OCI-LY1 (cell line): Measurements from ENCODE around the gene GDF10.

Experiments used
- H2AFZ ChIP-seq: fragments of 200-600 bp; sonication (generic), shearing (Covaris generic); 2 replicates; pipeline ENCODE4 v1.6.0; 2014; ENCODE audit warnings: antibody characterized with exemption, mild to moderate bottlenecking, low read length
- H3F3A ChIP-seq: fragments of 200-600 bp; sonication (generic), shearing (Covaris generic); 2 replicates; pipeline ENCODE4 v1.6.0; 2014; ENCODE audit warnings: mild to moderate bottlenecking, antibody characterized with exemption, low read length, moderate library complexity; ENCODE audit not compliant: insufficient read depth
- H3K27ac ChIP-seq: fragments of 200-600 bp; sonication (generic); 2 replicates; pipeline ENCODE4 v1.5.1; 2014; ENCODE audit warnings: low read length, mixed run types, mild to moderate bottlenecking, low read depth; ENCODE audit not compliant: poor library complexity, severe bottlenecking
- H3K27me3 ChIP-seq: fragments of 200-600 bp; sonication (generic); 2 replicates; pipeline ENCODE4 v1.6.0; 2014; ENCODE audit warnings: antibody characterized with exemption, mild to moderate bottlenecking, low read length, moderate library complexity; ENCODE audit not compliant: insufficient read depth
- H3K36me3 ChIP-seq: fragments of 200-600 bp; sonication (generic); 2 replicates; pipeline ENCODE4 v1.6.1; 2014; ENCODE audit warnings: mild to moderate bottlenecking, antibody characterized with exemption, low read length, moderate library complexity, mixed read lengths; ENCODE audit not compliant: insufficient read depth
- H3K4me1 ChIP-seq: fragments of 200-600 bp; sonication (generic); 2 replicates; pipeline ENCODE4 v1.5.1; 2014; ENCODE audit warnings: mild to moderate bottlenecking, low read length, moderate library complexity; ENCODE audit not compliant: insufficient read depth, severe bottlenecking
- H3K4me2 ChIP-seq: fragments of 200-600 bp; sonication (generic), shearing (Covaris generic); 2 replicates; pipeline ENCODE4 v1.6.1; 2014; ENCODE audit warnings: low read length
- H3K4me3 ChIP-seq: fragments of 200-600 bp; sonication (generic); 2 replicates; pipeline ENCODE4 v1.5.1; 2014; ENCODE audit warnings: low read length, low read depth, mild to moderate bottlenecking, mixed read lengths; ENCODE audit not compliant: poor library complexity, severe bottlenecking
- H3K79me2 ChIP-seq: fragments of 200-600 bp; shearing (Covaris generic); 2 replicates; pipeline ENCODE4 v1.6.1; 2016; ENCODE audit warnings: mixed run types, low read length, mixed read lengths; ENCODE audit not compliant: insufficient read depth
- H3K9ac ChIP-seq: fragments of 200-600 bp; sonication (generic), shearing (Covaris generic); 2 replicates; pipeline ENCODE4 v1.6.1; 2014; ENCODE audit warnings: mild to moderate bottlenecking, low read length, mixed read lengths
- H3K9me2 ChIP-seq: fragments of 200-600 bp; sonication (generic), shearing (Covaris generic); 2 replicates; pipeline ENCODE4 v1.6.1; 2014; ENCODE audit warnings: low read depth, mild to moderate bottlenecking, low read length, mixed read lengths
- H3K9me3 ChIP-seq: fragments of 200-600 bp; shearing (Covaris generic); 2 replicates; pipeline ENCODE4 v1.6.1; 2014; ENCODE audit warnings: low read length, mixed read lengths
- H4K20me1 ChIP-seq: fragments of 200-600 bp; sonication (generic), shearing (Covaris generic); 2 replicates; pipeline ENCODE4 v1.6.0; 2016; ENCODE audit warnings: mild to moderate bottlenecking, low read length; ENCODE audit not compliant: insufficient read depth
- CTCF ChIP-seq: fragments of 200-600 bp; sonication (generic), shearing (Covaris generic); IDR thresholded peaks from 2 replicates; pipeline ENCODE4 v1.5.1; 2017; ENCODE audit warnings: mild to moderate bottlenecking, antibody characterized with exemption, low read length, moderate library complexity, mixed read lengths
- EZH2 ChIP-seq: fragments of 200-600 bp; sonication (generic), shearing (Covaris generic); IDR thresholded peaks from 2 replicates; pipeline ENCODE4 v1.8.0; 2017; ENCODE audit warnings: borderline replicate concordance, mixed run types, mild to moderate bottlenecking, antibody characterized with exemption, low read length, moderate library complexity, mixed read lengths

The GDF10 gene

GRCh38 chr10:47286591-47287315 is 13.2 kb upstream of the GDF10 start:
- no peaks in the 10 kb centered on the region for H3K79me2 ChIP-seq
- no peak overlapping the region for H3K4me2 ChIP-seq
- no peaks in the 10 kb centered on the region for H3K36me3 ChIP-seq
- H4K20me1 ChIP-seq = no peaks in the 10 kb centered on the region
- no peak overlapping the region for H2AFZ ChIP-seq
- no peak overlapping the region for H3K27ac ChIP-seq
- TF ChIP-seq CTCF (no peak), EZH2 (no peak)
- H3K9ac ChIP-seq = no peak overlapping the region
- H3K27me3 ChIP-seq = 0 out of 2 replicates have a peak, but pooled peaks cover 7% of the 10 kb centered on the region
- no peaks in the 10 kb centered on the region for H3K9me2 ChIP-seq
- H3K4me3 ChIP-seq = no peak overlapping the region
- H3K4me1 ChIP-seq = no peaks in the 10 kb centered on the region
- no peaks in the 10 kb centered on the region for H3F3A ChIP-seq
- H3K9me3 ChIP-seq = no peaks in the 10 kb centered on the region

GRCh38 chr10:47287365-47287802 is 12.6 kb upstream of the GDF10 start:
- H3K9ac ChIP-seq = no peak overlapping the region
- no peak overlapping the region for H3K4me2 ChIP-seq
- no peaks in the 10 kb centered on the region for H3K36me3 ChIP-seq
- no peaks in the 10 kb centered on the region for H3K79me2 ChIP-seq
- no peaks in the 10 kb centered on the region for H3F3A ChIP-seq
- H2AFZ ChIP-seq = no peak overlapping the region
- no peak overlapping the region for H3K27ac ChIP-seq
- H3K9me2 ChIP-seq = no peaks in the 10 kb centered on the region
- H3K27me3 ChIP-seq = 0 out of 2 replicates have a peak, but pooled peaks cover 7% of the 10 kb centered on the region
- H3K9me3 ChIP-seq = no peaks in the 10 kb centered on the region
- TF ChIP-seq CTCF (no peak), EZH2 (no peak)
- H4K20me1 ChIP-seq = no peaks in the 10 kb centered on the region
- H3K4me1 ChIP-seq = no peaks in the 10 kb centered on the region
- no peak overlapping the region for H3K4me3 ChIP-seq

GRCh38 chr10:47287805-47288204 is 12.2 kb upstream of the GDF10 start:
- H4K20me1 ChIP-seq = no peaks in the 10 kb centered on the region
- no peaks in the 10 kb centered on the region for H3K4me1 ChIP-seq
- no peaks in the 10 kb centered on the region for H3K79me2 ChIP-seq
- no peak overlapping the region for H3K4me3 ChIP-seq
- H3F3A ChIP-seq = no peaks in the 10 kb centered on the region
- no peaks in the 10 kb centered on the region for H3K36me3 ChIP-seq
- H3K4me2 ChIP-seq = no peak overlapping the region
- no peaks in the 10 kb centered on the region for H3K9me2 ChIP-seq
- no peak overlapping the region for H3K9ac ChIP-seq
- H3K9me3 ChIP-seq = no peaks in the 10 kb centered on the region
- H3K27me3 ChIP-seq = 0 out of 2 replicates have a peak, but pooled peaks cover 7% of the 10 kb centered on the region
- H3K27ac ChIP-seq = no peak overlapping the region
- TF ChIP-seq CTCF (no peak), EZH2 (no peak)
- no peak overlapping the region for H2AFZ ChIP-seq
